ENCODE results near the gene C1QL2.

The C1QL2 gene

GRCh38 chr2:119137502-119137901 is 21.0 kb downstream of the C1QL2 start:
- DNase-seq (ENCODE audit: low read depth), result no peak

GRCh38 chr2:119136872-119137271 is 21.7 kb downstream of the C1QL2 start:
- DNase-seq (ENCODE audit: low read depth), result no peak

DNA sequence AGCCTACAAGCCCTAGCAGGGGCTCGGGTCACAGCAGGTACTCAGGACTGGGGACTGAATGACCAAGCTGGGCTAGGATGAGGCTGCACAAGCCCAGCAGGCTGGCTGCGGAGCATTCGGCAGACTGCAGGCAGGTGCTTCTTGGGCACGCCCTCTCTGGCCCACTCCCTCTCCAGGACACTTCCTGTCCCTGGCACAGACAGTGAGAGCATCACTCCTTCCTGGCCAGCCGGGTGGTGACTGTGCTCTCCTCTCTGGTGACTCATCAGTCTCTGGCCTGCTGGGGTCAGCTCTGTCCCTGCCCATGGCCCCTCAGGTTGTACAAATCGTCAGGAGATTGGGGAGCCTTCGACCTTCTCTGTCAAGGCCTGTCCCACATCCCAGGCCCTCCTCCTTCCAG is 22.5 kb downstream of the C1QL2 start:
- no peak for DNase-seq (ENCODE audit: low read depth)

DNA sequence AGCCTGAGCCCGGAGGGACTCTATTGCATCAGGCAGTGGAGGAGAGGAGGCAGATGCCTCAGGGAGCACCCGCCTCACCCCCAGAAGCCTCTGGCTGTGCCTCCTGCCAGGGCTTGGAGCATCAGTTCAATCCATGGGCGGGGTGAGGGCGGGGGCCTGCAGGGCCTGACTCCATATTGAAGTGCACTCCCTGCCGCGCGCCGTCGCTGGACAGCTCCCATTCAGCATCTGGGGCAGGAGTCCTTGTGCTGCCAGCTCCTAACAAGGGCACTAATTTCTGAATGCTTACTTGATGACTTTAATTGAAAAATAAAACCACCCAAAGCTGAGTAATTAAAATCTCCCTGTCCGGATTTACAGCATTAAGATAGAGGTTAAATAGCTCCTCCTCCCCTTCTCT is 23.8 kb downstream of the C1QL2 start:
- no peak for DNase-seq (ENCODE audit: low read depth)

DNA sequence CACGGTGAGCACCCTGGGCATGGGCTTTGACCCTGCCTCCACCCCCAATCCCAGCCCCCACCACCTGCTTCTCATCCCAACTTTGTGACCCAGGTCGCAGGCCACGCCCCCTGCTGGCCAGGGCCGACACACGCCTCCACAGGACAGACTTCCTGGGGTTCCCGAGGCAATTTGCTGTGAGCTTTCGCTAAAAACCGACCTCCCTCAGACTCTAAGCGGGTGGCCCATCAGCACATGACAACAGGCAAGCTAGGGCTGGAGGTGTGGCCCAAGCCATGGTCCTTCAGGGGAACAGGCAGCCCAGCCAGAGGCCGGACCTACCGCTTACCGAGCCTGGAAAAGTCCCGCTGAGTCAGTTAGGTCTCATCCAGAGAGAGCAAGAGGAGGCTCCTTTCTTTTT is 31.9 kb downstream of the C1QL2 start:
- no peak for DNase-seq (ENCODE audit: low read depth)

DNA sequence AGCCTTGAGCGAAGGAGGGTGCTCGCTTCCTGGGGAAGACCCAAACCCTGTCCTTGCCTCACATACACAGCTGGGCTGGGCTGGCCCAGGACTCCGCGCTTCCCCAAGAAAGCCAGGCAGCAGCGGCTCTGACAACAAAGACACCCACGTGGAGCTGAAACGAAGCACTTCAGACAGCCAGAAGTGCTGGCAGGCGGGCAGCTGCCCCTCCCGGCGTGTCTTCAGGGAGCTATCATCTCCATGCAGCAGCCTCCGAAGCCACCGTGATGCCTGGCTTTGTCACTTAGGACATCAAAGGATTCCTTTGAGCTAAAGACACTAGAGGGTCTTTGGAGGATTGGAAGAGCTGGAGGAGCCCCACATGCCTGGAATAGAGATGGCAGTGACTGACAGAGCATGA is 35.2 kb downstream of the C1QL2 start:
- DNase-seq (ENCODE audit: low read depth), result no peak

- no peak for DNase-seq (ENCODE audit: low read depth)
These were observed 35.9 kb downstream of the C1QL2 start for GRCh38 chr2:119122663-119123062.

DNA sequence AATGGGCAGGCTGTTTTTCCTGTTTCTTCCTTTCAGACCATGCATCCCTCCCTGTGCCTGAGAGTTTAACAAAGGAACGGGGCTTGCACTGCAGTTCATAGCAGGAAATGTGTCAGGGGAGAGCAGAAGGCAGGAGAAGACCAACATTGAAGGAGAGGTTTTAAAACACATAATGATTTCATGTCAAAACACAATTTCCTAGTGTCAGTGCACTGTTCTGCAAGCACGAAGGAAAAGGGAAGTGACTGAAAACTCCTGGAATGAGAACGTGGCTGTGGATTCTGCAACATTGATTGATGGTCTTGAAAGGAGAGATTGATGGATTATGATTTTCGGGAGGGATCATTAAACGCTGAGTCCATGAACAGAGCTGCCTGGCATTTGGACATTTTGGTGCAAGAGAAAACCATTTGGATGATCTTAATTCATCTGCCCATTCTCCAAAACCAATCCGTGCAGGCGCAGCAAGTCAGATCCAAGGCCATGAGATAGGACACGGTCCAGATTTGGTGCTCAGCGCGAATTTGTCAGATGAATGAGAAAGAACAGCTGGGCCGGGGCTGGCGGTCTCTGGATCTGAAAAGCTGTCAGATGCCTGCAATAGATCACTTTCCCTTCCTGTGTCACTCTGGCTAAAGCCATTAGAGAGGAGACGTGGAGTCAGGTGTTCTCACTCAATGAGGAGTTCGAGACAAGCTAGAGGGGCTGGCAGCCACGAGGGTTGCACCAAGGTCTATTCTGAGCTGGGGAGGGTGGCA is 38.4 kb downstream of the C1QL2 start:
- DNase-seq (ENCODE audit: low read depth), result no peak

- no peak for DNase-seq (ENCODE audit: low read depth)
These were observed 39.3 kb downstream of the C1QL2 start for GRCh38 chr2:119119076-119119785.

DNA sequence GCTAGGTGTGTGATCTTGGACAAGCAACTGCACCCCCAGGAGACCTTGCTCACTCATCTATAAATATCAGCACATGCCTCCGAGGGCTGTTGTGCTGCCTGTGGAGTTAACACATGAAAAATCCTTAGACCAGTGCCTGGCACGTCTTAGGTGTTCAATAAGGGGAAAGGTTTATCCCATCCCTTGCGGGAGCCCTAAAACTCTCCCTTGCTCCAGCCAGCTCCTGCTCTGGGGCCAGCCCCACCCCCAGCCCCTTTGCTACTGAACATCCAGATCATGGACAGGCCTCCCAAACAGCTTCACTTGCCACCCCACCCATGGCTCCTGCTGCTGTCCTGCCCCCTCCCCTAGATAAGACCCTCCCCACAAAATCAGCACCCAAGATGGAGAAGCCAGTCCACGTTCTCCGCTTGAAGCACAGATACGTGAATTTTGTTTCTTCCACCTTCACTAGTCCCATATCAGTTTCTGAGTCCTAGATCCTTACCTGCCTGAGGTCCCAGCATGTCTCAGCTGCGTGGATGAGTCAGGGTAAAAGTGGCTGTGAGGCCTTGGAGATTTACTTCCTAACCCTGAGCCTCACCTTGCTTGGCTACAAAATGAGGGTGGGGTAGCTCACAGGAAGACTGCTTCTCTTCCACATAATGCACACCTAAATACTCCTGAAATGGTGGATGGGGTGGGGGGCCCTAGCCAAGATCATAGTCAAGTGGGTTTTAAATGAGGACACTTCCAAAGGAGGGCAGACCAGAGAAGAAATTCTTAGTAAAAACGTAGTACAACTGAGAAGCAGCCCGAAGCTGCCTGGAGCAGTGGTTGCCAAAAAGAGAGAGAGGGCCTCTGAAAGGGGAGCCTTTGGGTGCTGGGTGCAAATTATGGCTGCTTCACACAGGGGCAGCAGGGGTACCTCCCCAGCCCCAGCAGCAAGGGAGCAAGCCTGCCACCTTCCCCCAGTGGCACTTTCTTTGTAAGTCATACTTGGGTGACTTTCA is 40.4 kb downstream of the C1QL2 start:
- no peak for DNase-seq (ENCODE audit: low read depth)

DNA sequence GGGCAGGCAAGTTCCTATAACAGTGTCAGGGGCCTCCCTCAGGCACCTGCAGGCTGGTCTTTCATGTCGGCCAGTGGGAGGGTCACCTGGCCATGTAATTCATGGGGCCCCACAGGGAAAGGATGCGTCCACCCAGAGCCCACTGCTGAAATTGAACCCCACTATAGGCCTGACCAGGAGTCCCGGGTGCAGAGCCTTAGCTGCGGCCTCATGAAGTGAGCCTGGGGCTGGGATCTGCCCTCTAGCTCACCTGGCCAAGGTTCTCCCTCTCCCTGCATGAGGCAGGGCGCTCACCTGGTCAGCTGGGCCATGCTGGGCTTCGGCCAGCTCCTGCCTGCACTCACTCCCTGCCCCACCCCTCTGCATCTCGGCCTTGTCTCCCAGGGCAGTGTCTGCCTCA is 41.1 kb downstream of the C1QL2 start:
- DNase-seq (ENCODE audit: low read depth), result no peak

DNA sequence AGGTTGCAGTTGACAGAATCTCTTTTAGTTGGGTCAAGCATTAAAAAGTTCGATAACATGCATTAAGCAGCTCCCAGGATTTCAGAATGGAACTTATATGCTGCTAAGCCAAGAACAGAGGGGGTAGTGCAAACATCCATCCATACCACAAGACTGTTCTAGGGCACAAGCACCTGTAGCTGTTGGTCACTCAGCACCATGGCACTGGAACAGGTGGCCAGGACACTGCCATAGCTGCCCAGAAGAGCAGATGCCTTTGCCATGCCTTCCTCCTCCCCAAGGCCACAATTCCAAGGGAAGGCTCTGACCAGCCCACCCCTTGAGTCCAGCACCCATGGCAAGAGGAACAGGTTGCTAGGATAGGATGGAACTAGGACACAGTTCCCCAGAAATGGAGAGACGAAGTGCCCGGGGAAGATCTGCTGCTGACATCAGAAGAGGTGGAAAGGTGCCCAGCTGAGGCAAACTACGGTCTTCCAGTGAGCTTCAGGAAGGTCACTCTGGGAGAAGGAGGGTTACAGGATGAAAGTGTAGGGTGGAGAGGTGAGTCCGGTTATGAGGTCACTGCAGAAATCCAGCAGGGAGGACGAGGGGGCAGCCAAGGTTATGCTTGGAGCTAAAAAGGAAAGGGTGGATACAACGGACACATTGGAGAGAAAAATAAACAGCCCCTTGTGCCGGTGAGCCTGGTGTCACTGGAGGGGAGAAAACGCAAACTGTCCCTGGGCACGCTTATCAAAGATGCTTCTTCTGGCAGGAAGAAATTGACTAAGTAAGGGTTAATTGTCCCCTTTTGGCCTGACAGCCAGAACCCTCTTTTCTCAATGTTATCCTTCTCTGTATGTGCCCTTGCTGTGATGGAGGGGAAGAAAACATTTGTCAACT is 41.9 kb downstream of the C1QL2 start:
- DNase-seq (ENCODE audit: low read depth), result no peak

GRCh38 chr2:119114266-119114665 is 44.3 kb downstream of the C1QL2 start:
- no peak for DNase-seq (ENCODE audit: low read depth)

DNA sequence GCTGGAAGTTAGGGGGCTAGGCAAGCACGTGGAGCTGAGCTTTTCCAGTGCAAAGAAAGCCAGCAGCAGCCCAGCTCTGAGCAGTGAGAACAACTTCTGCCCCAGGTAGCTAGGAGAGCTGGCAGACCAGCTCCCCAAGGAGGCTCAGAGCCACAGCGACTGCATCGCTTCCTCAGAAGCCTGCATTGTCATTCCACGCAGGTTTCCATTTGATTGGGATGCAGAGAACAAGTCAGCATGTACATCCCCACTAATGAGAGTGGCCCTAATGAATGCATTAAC is 45.1 kb downstream of the C1QL2 start:
- DNase-seq (ENCODE audit: low read depth), result no peak

DNA sequence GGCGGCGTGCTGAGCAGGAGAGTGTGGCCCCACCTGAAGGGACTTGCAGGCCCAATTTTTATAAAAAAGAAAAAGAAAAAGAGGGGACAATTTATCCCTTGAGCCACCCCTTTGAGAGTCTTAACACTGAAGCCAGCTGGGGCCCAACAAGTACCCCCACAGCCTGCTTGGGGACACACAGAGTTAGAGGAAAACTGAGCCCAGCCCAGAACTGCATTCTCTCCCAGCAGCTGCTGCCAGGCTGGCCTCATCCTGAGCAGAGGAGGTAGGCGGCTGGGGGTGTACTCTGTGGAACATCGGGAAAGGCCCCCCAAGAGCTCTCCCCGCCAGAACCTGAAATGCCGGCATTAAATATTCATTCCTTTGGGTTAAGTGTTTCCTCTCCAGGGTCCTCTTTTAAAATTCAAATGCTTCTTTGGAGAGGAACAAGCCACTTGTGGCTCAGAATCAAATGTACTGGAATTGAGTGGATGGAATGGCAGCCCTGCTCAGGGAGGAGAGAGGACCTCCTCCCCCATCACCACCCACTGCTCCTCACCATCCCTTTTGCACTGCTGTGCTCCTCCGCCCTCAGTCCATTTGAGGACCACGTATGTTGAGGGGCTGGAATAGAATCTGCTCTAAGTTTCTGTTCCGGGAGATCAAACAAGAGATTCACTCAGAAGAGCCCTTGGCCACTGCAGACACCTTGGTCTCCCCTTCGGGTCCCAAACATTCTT is 45.6 kb downstream of the C1QL2 start:
- no peak for DNase-seq (ENCODE audit: low read depth)

GRCh38 chr2:119112230-119112629 is 46.3 kb downstream of the C1QL2 start:
- no peak for DNase-seq (ENCODE audit: low read depth)

- DNase-seq (ENCODE audit: low read depth), result no peak
These were observed 47.2 kb downstream of the C1QL2 start for GRCh38 chr2:119111115-119111975.

DNA sequence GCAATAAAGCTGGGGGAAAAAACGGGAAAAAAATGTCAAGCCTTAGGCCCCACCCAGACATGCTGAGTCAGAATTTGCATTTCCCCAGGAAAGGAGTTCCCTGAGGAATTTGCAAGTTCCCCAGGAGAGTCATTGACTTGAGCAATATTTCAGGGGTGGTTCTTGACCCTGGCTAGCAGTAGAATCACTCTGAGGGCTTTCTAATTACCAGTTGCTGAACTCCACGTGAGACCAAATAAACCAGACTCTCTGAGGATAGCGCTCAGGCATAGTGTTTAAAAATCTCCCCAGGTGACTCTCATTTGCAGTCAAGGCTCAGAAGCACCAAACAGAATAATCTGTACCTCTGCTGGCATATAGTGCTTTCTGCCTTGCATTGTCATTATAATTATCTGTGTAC is 48.7 kb downstream of the C1QL2 start:
- no peak for DNase-seq (ENCODE audit: low read depth)

DNA sequence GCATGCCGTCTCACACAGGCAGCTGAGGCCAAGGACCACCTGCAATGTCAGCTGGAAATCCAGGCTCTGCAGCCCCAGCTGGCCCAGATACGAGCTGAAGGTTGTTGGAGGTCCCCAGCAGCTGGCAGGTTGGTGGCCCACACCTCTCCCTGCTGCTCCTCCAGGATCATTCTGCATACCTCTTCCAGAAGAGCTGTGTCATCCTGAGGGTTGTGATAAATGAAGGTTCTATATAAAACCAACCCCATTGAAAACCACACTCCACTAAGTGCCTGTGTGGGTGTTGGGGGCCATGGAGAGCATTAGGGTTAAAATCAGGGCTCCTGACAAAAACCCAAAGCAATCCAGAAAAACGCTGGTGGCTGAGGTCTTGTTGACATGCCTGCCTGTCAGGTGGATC is 50.4 kb downstream of the C1QL2 start:
- no peak for DNase-seq (ENCODE audit: low read depth)

- DNase-seq (ENCODE audit: low read depth), result no peak
These were observed 52.2 kb downstream of the C1QL2 start for GRCh38 chr2:119106301-119106897.
